Adipocyte (in vitro differentiated cells): ENCODE data around the gene ANKRD50.
A peak's percentile ranks its signal among the peaks of the same experiment; 100 is the strongest.

Source experiments
- DNase-seq: peaks from one replicate; pipeline ENCODE4 v3.0.0-alpha.2; 2015; ENCODE audit warnings: low read depth
- H3K27me3 ChIP-seq: replicated peaks from 2 replicates; pipeline ENCODE4 v1.7.0; 2013; ENCODE audit warnings: mild to moderate bottlenecking, low read length, moderate library complexity; ENCODE audit not compliant: control insufficient read depth, insufficient read depth
- H3K36me3 ChIP-seq: 2 replicates; pipeline ENCODE4 v1.7.0; 2013; ENCODE audit warnings: low read length, mild to moderate bottlenecking, moderate library complexity; ENCODE audit not compliant: control insufficient read depth, insufficient read depth, severe bottlenecking
- H3K4me1 ChIP-seq: 2 replicates; pipeline ENCODE4 v1.7.0; 2013; ENCODE audit warnings: mild to moderate bottlenecking, low read length, moderate library complexity; ENCODE audit not compliant: control insufficient read depth, insufficient read depth
- H3K4me3 ChIP-seq: 2 replicates; pipeline ENCODE4 v1.7.0; 2013; ENCODE audit warnings: mild to moderate bottlenecking, low read length, moderate library complexity
- H3K9ac ChIP-seq: 2 replicates; pipeline ENCODE4 v1.7.0; 2013; ENCODE audit warnings: mild to moderate bottlenecking, low read length, moderate library complexity
- H3K9me3 ChIP-seq: 2 replicates; pipeline ENCODE4 v1.7.0; 2013; ENCODE audit warnings: mild to moderate bottlenecking, low read length, moderate library complexity; ENCODE audit not compliant: control insufficient read depth

Gene ANKRD50, protein sequence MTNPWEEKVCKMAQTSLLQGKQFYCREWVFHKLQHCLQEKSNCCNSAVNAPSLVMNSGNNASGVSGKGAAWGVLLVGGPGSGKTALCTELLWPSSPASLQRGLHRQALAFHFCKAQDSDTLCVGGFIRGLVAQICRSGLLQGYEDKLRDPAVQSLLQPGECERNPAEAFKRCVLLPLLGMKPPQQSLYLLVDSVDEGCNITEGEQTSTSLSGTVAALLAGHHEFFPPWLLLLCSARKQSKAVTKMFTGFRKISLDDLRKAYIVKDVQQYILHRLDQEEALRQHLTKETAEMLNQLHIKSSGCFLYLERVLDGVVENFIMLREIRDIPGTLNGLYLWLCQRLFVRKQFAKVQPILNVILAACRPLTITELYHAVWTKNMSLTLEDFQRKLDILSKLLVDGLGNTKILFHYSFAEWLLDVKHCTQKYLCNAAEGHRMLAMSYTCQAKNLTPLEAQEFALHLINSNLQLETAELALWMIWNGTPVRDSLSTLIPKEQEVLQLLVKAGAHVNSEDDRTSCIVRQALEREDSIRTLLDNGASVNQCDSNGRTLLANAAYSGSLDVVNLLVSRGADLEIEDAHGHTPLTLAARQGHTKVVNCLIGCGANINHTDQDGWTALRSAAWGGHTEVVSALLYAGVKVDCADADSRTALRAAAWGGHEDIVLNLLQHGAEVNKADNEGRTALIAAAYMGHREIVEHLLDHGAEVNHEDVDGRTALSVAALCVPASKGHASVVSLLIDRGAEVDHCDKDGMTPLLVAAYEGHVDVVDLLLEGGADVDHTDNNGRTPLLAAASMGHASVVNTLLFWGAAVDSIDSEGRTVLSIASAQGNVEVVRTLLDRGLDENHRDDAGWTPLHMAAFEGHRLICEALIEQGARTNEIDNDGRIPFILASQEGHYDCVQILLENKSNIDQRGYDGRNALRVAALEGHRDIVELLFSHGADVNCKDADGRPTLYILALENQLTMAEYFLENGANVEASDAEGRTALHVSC (N-terminal part only)

DNA sequence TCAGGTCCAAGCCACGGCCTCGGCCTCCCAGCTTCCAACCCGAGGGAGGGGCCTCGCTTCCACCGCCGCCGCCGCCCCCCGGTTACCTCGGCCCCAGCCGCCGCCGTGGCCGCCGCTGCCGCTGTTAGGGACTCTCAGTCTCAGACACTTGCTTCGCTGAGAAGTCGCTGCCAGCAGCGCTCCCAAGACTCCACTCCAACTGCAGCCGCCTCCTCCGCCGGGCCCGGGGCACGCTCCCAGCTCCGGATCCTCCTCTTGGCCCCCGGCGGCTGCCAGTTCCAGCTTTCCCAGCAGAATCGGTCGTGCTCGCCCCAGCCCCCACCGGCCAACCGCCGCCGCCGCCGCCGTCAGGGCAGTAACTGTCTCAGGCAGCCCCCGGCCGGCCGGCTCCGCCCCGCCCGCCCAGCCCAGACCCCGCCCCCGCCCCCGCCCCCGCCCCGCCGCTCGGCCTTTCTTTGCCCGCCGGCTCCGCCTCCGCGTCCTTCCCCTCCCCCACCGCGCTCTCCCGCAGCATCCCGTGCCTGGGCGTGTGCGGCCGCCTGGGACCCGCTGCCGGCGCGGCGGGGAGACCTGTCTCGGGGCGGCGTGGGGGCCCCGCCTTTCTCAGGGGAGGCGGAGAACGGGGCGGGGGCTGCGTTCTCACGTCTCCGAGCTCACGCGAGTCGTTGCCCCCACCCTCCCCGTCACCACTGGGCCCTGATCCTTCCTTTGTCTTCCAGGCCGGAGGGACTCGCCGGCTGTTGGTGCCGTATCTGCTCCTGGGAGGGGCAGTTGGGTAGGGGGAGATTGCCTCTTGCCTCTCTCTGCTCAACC lies at the start of gene ANKRD50:
TSS of gene ANKRD50 (minus strand) at position 361 of the 813 bp plus-strand sequence. CDS start 2,221 bp downstream, outside the sequence.
- Histone ChIP-seq H3K27me3 (no peaks in the 10 kb centered on the region), H3K4me3 (peak within 1 kb of the TSS; percentile 94), H3K9ac (peak within 1 kb of the TSS; percentile 94), H3K4me1 (peaks cover 34% of the 10 kb centered on the region), H3K9me3 (no peaks in the 10 kb centered on the region), H3K36me3 (peaks cover 2% of the 10 kb centered on the region)
- peak; percentile 97 for DNase-seq

DNA sequence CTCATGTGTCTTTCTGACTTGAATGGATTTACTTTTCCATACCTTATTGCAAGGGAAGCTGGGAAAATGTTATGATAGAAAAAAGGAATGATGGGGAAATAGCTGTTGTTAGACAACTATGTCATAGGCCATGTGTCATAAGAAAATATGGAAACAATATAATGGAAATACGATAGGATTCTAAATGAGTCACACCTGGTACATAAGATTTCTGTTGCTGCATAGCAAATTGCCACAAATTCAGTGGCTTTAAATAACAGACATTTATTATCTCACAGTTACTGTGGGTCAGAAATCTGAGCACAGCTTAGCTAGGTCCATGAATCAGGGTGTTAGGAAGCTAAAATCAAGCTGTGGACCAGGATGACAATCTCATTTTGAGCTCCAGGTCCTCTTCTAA lies 44.6 kb upstream of the ANKRD50 start:
- H3K27me3 ChIP-seq: no peaks in the 10 kb centered on the region
- H3K4me1 ChIP-seq: peaks cover 2% of the 10 kb centered on the region
- H3K36me3 ChIP-seq: no peaks in the 10 kb centered on the region
- no peak overlapping the region for H3K9ac ChIP-seq
- H3K9me3 ChIP-seq: no peaks in the 10 kb centered on the region
- H3K4me3 ChIP-seq: no peak overlapping the region
- peak; percentile 52 for DNase-seq

DNA sequence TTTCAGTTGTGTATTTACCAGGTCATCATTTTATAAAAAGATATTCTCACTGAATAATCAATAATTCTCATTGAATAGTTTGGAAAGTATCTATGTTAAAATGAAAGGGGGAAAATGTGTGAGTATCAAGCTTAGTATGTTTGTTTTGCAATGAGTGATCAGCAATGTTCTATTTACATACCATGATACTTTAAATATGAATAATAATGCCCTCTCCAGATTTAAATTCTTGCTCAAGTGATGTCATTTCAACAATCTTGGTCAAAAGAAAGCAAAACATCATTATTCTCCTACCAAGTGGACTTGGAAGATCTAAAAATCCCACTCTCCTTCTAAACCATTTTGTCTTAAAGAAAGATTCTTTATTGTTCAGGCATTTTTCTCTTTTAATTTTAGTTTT lies 42.1 kb upstream of the ANKRD50 start:
- no peaks in the 10 kb centered on the region for H3K27me3 ChIP-seq
- no peaks in the 10 kb centered on the region for H3K36me3 ChIP-seq
- peak; percentile 56 for DNase-seq
- H3K9me3 ChIP-seq: no peaks in the 10 kb centered on the region
- no peak overlapping the region for H3K9ac ChIP-seq
- peaks cover 2% of the 10 kb centered on the region for H3K4me1 ChIP-seq
- H3K4me3 ChIP-seq: no peak overlapping the region

DNA sequence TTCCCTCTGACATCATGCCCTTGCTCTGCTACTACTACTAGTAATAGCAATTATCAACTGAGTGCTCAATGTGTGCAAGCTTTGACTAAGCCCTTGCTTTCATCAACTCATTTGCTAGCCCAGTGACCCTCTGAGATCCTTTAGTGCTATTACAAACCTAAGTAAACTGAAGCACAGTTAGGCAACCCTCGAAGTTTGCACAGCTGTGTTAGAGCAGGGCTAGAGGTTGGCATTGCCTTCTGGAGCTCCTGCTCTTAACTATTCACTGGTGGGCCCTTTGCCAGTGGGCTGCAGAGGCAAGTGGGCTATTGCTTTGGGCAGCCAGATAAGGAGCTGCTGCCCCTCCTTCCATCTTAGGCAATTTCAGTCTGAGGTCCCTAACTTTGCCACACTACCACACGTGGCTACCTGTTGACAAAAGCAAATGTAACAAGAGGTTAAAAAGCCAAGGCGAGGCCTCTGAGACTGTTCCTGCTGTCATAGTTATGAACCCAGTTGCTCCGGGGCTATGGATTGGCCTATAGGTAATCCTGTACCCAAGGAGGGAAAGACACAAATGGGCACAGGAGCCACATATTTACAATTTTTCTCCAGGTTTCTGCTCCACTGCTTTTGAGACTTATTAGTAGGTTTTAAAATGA lies 41.5 kb upstream of the ANKRD50 start:
- H3K4me1 ChIP-seq: peaks cover 2% of the 10 kb centered on the region
- no peaks in the 10 kb centered on the region for H3K27me3 ChIP-seq
- no peaks in the 10 kb centered on the region for H3K36me3 ChIP-seq
- no peaks in the 10 kb centered on the region for H3K9me3 ChIP-seq
- H3K4me3 ChIP-seq: no peak overlapping the region
- no peak overlapping the region for H3K9ac ChIP-seq
- DNase-seq: no peak

DNA sequence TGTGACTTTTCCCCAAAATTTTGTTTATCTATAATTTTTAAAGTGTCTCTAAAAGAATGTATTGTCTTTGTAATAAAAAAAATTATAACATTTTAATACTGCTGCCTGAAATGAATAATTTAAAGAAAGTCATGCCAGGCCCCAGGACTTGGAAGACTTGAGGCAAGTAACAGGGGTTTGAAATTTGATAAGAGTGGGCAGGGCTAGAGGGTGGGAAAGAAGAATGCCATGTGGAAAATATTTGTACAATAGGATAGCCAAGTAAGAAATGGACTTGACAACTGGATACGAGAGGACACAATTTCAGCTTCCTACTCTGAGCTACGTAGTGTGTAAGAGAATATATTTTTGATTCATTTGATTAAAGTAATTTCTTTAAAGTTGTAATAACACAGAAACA lies 36.9 kb upstream of the ANKRD50 start:
- Histone ChIP-seq H3K36me3 (no peaks in the 10 kb centered on the region), H3K27me3 (no peaks in the 10 kb centered on the region), H3K9me3 (no peaks in the 10 kb centered on the region), H3K4me1 (peaks cover 19% of the 10 kb centered on the region), H3K4me3 (no peak overlapping the region), H3K9ac (no peak overlapping the region)
- no peak for DNase-seq

DNA sequence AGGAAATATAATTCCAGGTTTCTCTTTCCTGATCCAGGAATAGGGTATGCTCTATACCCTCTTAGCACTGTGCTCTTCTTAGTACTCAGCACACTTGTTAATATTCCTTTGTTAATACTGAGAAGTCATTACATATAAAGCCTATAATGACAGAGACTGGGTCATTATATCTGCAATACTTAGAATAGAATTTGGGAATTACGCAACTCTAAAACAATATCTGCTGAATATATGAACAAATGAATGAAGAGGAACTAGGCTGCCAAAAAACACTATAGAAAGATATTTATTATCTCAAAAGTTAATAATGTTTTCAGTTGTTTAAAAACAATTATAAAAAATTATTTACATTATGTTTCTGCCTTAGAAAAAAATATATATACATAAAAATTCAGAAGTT lies 36.4 kb upstream of the ANKRD50 start:
- H3K36me3 ChIP-seq: no peaks in the 10 kb centered on the region
- H3K9ac ChIP-seq: no peak overlapping the region
- H3K9me3 ChIP-seq: no peaks in the 10 kb centered on the region
- peak; percentile 25 for DNase-seq
- H3K4me1 ChIP-seq: peaks cover 19% of the 10 kb centered on the region
- H3K4me3 ChIP-seq: no peak overlapping the region
- H3K27me3 ChIP-seq: no peaks in the 10 kb centered on the region

DNA sequence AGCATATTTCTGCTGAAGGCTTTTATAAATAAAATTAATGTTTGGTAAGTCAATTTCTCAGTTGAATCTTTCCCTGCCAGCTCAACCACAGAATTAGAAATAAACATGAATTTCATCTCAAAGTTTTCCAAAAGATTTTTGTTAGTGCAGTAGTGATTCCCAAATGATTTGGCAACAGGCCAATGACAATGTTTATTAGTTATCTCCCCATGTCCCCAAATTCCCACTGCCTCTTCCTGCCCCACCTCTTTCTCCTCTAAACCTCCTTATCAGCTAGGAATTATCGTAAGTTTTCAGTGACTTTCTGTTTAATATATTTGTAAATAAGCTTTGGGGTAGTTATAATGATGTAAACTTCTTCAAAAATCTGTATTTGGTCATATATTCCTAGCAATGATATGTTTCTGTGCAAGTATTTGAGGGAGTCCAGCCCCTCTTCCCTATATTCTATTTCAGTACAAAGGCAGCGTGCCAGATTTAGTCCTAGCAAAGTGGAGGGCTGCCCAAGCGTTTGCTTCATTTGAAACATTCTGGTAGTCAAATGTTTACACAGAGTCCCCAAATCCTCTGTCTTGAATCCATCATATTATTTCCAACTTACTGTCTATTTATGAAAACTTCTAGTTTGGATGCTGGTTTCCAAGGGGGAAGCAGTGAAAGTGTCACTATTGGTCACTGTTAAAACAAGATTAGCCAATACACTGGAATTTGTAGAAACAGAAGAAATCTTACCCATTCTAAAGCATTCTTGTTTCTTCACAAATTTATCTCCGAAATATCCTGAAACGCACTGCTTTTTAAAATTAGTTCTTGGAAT lies 33.7 kb upstream of the ANKRD50 start:
- H3K9ac ChIP-seq: peak overlapping the region; percentile 10
- H3K36me3 ChIP-seq: no peaks in the 10 kb centered on the region
- H3K4me1 ChIP-seq: peaks cover 16% of the 10 kb centered on the region
- peak; percentile 35 for DNase-seq
- peak overlapping the region; percentile 68 for H3K4me3 ChIP-seq
- no peaks in the 10 kb centered on the region for H3K9me3 ChIP-seq
- H3K27me3 ChIP-seq: no peaks in the 10 kb centered on the region

DNA sequence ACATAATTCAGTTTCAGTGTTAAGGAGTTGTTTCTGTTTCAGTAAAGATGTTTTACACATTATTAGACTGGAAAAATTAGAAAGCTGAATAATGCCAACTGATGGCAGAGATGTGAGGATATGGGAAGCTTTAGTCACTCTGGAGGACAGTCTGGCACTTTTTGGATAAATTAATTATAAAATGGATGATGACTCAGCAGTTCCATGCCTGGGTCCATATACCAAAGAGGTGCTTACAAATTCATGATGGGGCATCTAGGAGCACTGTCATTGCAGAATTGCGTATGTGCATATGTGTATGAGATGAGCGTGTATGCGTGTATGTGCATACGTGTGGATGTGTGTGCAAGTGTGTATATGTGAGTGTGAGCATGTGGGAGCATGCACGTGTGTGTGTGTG lies 31.2 kb upstream of the ANKRD50 start:
- Histone ChIP-seq H3K4me3 (no peak overlapping the region), H3K36me3 (no peaks in the 10 kb centered on the region), H3K27me3 (no peaks in the 10 kb centered on the region), H3K4me1 (peaks cover 16% of the 10 kb centered on the region), H3K9me3 (no peaks in the 10 kb centered on the region), H3K9ac (no peak overlapping the region)
- DNase-seq: no peak

DNA sequence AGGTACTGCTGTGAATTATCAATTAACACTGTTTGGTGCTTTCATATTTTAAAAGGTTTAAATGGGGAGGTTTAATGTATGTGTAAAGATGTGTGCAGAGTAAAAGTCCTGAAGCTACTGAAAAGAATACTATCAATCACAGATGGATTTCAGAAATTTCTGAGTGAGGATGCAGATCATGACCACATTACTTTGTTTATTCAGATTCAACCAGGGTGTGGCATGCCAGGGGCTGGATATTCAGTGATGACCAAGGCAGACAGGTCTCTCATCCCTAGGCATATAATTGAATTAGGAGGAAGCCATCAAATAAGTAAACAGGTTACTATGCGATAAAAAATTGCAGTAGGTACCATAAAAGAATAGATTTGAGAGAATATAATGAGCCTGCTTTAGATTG lies 28.0 kb upstream of the ANKRD50 start:
- H3K27me3 ChIP-seq: no peaks in the 10 kb centered on the region
- no peak overlapping the region for H3K9ac ChIP-seq
- H3K4me1 ChIP-seq: peaks cover 11% of the 10 kb centered on the region
- no peak overlapping the region for H3K4me3 ChIP-seq
- no peak for DNase-seq
- H3K36me3 ChIP-seq: no peaks in the 10 kb centered on the region
- no peaks in the 10 kb centered on the region for H3K9me3 ChIP-seq

DNA sequence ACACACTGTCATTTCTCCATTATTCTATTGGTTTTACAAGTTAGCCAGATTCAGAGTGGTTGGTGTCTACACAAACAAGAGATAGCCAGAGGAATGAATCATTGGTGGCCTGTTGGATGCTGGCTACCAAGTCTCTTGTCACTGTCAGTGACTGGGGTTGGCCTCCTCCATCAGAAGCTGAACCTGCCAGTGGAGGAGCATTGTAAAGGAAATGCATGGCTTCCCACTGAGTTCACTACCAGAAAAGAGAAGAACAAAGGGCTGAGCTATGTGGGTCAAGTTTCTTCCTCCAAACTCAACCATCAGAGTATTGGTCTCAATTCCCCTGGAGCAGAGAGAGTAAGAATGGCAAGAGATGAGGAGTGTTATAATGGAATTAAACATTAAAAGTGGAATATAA lies 26.5 kb upstream of the ANKRD50 start:
- no peak for DNase-seq
- Histone ChIP-seq H3K9me3 (no peaks in the 10 kb centered on the region), H3K36me3 (no peaks in the 10 kb centered on the region), H3K4me1 (peaks cover 11% of the 10 kb centered on the region), H3K27me3 (no peaks in the 10 kb centered on the region), H3K9ac (no peak overlapping the region), H3K4me3 (no peak overlapping the region)
